Thyroid gland (tissue), 4 donors: ENCODE data around the gene FMC1.

ENCODE experiments used
- CTCF ChIP-seq, 6 experiments: fragments of 200-600 bp in 3 of 6; fragments of 450-650 bp in 3 of 6; sonication (generic) in 3 of 6; IDR thresholded peaks; one replicate each; pipeline ENCODE4 v1.5.1; 2016 to 2019; ENCODE audit warnings: antibody characterized with exemption in 6 of 6, mild to moderate bottlenecking in 2 of 6, inconsistent platforms in 1 of 6, moderate library complexity in 1 of 6
- POLR2A ChIP-seq, 2 donors: fragments of 450-650 bp; IDR thresholded peaks; one replicate each; pipeline ENCODE4 v1.6.1; 2017; ENCODE audit warnings: antibody characterized with exemption in 2 of 2, mild to moderate bottlenecking in 2 of 2, moderate library complexity in 1 of 2

GRCh38 chr7:139367438-139368155 is 26.5 kb downstream of the FMC1 start:
- TF ChIP-seq CTCF (IDR thresholded peaks at IDR 0.05) (no peak), POLR2A (IDR thresholded peaks at IDR 0.05) (no peak)
